Lower lobe of right lung (tissue), 2 donors: ENCODE results near the gene CGAS. TPM values are rescaled to one million over a fixed set of nuclear protein-coding genes. Genes with fewer than 3 reads are reported as not detected.
"Not testable (repeated sequence)": the region's sequence is repeated elsewhere in the genome, so short reads cannot be mapped to it uniquely, and the experiment has no call there.

Experiments used
- ATAC-seq, 2 donors: fragments of 200-7000 bp; cut with Tn5 transposase; one replicate each; pipeline ENCODE4 v1.9.1; 2020 to 2022; ENCODE audit warnings: mild to moderate bottlenecking in 2 of 2, moderate library complexity in 2 of 2
- DNase-seq: peaks from one replicate; pipeline ENCODE4 v3.0.0-alpha.2; 2020
- H3K27ac ChIP-seq: fragments of 200-600 bp; one replicate; pipeline ENCODE4 v1.8.0; 2022
- H3K27me3 ChIP-seq: fragments of 200-600 bp; one replicate; pipeline ENCODE4 v1.8.0; 2022; ENCODE audit warnings: low read depth
- H3K36me3 ChIP-seq: fragments of 200-600 bp; one replicate; pipeline ENCODE4 v1.8.0; 2022; ENCODE audit warnings: mild to moderate bottlenecking
- H3K4me1 ChIP-seq: fragments of 200-600 bp; one replicate; pipeline ENCODE4 v1.8.0; 2022
- H3K4me3 ChIP-seq: fragments of 200-600 bp; one replicate; pipeline ENCODE4 v1.8.0; 2022; ENCODE audit warnings: mild to moderate bottlenecking
- H3K9me3 ChIP-seq: fragments of 200-600 bp; one replicate; pipeline ENCODE4 v1.8.0; 2022
- intact Hi-C: fragments of 100-400 bp; cut with DNase I; formaldehyde crosslinking; loops from one replicate; pipeline ENCODE4 v1.11.0; 2022
- total RNA-seq: library from RNA; stranded (reverse); fragmentation: NEBNext Ultra II Directional; extraction: Animal tissue kit (Norgen Biotek cat#: 25700); gene quantifications from one replicate; pipeline ENCODE4 v1.2.1, GENCODE V29; 2021
- TF ChIP-seq, protein P1 (sequence below): fragments of 200-600 bp; IDR thresholded peaks from one replicate; pipeline ENCODE4 v1.8.0; 2022; ENCODE audit warnings: antibody characterized with exemption, mild to moderate bottlenecking
- donor health status: DM: no; HTN: yes; CAD: no; lungs with severe emphysema.

CGAS gene
- total RNA-seq, 1 donor from 2014 or later = 10.4 TPM

GRCh38 chr6:73477407-73477806 is 25.3 kb upstream of the CGAS start:
- H3K4me1 ChIP-seq = no peaks in the 10 kb centered on the region
- TF ChIP-seq, protein P1, sequence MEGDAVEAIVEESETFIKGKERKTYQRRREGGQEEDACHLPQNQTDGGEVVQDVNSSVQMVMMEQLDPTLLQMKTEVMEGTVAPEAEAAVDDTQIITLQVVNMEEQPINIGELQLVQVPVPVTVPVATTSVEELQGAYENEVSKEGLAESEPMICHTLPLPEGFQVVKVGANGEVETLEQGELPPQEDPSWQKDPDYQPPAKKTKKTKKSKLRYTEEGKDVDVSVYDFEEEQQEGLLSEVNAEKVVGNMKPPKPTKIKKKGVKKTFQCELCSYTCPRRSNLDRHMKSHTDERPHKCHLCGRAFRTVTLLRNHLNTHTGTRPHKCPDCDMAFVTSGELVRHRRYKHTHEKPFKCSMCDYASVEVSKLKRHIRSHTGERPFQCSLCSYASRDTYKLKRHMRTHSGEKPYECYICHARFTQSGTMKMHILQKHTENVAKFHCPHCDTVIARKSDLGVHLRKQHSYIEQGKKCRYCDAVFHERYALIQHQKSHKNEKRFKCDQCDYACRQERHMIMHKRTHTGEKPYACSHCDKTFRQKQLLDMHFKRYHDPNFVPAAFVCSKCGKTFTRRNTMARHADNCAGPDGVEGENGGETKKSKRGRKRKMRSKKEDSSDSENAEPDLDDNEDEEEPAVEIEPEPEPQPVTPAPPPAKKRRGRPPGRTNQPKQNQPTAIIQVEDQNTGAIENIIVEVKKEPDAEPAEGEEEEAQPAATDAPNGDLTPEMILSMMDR = no peak
- no peak for DNase-seq
- H3K4me3 ChIP-seq = no peak overlapping the region
- peaks cover 96% of the 10 kb centered on the region for H3K36me3 ChIP-seq
- no peaks in the 10 kb centered on the region for H3K27me3 ChIP-seq
- ATAC-seq = no peak
- intact Hi-C loops = no loop called here
- H3K27ac ChIP-seq = no peak overlapping the region
- H3K9me3 ChIP-seq = no peaks in the 10 kb centered on the region

DNA sequence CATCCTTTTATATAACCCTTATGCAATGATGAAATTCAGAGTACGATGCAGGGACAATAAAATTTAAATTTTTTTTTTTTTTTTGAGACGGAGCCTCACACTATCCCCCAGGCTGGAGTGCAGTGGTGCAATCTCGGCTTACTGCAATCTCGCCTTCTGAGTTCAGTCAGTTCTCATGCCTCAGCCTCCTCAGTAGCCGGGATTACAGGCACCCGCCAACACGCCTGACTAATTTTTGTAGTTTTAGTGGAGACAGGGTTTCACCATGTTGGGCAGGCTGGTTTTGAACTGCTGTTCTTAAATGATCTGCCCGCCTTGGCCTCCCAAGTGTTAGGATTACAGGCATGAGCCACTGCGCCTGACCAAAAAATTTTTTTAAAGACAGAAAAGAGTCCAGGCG is 24.6 kb upstream of the CGAS start:
- DNase-seq = no peak
- Histone ChIP-seq H3K27me3 (no peaks in the 10 kb centered on the region), H3K4me1 (no peaks in the 10 kb centered on the region), H3K36me3 (peaks cover 96% of the 10 kb centered on the region), H3K9me3 (no peaks in the 10 kb centered on the region), H3K27ac (no peak overlapping the region), H3K4me3 (no peak overlapping the region)
- intact Hi-C loops = no loop called here
- TF ChIP-seq, protein P1 = no peak
- no peak for ATAC-seq

DNA sequence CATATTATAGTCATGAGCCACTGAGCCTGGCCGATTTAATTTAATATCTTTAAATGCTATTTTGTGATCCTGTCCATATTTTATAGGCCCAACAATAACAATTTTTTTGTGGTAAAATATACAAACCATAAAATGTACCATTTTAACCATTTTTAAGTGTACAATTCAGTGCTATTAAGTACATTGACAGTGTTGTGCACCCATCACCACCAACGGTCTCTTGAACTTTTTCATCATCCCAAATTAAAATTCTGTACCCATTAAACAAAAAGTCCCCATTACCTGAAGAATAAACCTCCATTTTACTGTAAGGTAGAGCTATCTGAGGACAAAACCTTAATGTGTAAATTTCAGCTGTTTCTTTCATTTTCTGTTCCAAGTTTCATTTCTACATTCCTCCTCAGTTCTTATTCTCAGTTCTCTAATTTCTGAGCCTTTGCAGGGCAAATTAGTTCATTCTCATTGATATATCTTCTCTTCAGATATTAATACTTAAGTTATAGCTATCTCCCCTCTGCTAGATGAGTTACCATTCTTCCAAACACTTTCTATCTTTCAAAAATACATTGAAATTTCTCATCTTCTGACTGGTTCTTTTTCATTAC is 19.7 kb upstream of the CGAS start:
- H3K27me3 ChIP-seq = no peaks in the 10 kb centered on the region
- ATAC-seq = no peak
- TF ChIP-seq, protein P1 = no peak
- H3K36me3 ChIP-seq = peaks cover 100% of the 10 kb centered on the region
- no peaks in the 10 kb centered on the region for H3K9me3 ChIP-seq
- H3K27ac ChIP-seq = no peak overlapping the region
- no peaks in the 10 kb centered on the region for H3K4me1 ChIP-seq
- intact Hi-C loops = no loop called here
- DNase-seq = no peak
- H3K4me3 ChIP-seq = peak overlapping the region; percentile 27

DNA sequence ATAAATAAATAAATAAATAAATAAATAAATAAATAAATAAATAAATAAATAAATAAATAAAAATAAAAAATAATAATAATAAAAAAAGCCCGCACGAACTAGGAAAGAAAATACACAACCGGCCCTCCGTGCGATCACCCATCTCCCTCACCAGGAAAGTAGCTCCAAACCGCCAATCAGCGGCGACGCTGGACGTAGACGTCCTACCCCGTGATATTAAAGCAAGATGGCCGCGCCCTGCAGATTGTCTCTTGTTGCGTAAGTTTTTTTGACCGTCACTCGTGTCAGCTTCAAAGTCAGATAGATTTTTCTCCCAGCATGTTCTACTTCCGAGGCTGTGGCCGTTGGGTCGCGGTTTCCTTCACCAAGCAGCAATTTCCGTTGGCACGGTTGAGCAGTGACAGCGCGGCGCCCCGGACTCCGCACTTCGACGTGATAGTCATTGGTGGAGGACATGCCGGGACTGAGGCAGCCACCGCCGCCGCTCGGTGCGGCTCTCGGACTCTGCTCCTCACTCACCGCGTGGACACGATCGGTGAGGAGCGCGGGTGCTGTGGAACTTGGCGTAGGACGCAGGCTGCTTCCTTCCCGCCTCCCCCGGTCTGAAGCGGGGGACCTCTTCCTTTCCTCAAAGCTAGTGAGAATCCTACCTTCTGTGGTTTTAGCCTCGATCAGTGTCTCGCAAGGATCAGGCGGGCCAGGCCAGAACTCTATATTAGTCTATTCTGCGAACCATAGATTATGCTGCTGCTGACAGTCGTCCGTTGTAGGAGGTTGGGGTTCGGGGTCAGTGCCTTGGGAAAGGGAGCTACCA is 9.6 kb upstream of the CGAS start, which contains the start of gene MTO1:
Gene MTO1, plus strand, starts transcription at position 201 of the 814 bp plus-strand sequence. Its CDS starts 118 bp downstream, at position 319.
- intact Hi-C loops = no loop called here
- TF ChIP-seq, protein P1 = no peak
- Histone ChIP-seq H3K36me3 (peaks cover 23% of the 10 kb centered on the region), H3K4me3 (peak within 1 kb of the TSS; percentile 89), H3K27me3 (no peaks in the 10 kb centered on the region), H3K9me3 (no peaks in the 10 kb centered on the region), H3K27ac (peak within 1 kb of the TSS; percentile 93), H3K4me1 (peaks cover 26% of the 10 kb centered on the region)
- DNase-seq (peak; percentile 95), ATAC-seq (peak; percentile 97 to 99)

DNA sequence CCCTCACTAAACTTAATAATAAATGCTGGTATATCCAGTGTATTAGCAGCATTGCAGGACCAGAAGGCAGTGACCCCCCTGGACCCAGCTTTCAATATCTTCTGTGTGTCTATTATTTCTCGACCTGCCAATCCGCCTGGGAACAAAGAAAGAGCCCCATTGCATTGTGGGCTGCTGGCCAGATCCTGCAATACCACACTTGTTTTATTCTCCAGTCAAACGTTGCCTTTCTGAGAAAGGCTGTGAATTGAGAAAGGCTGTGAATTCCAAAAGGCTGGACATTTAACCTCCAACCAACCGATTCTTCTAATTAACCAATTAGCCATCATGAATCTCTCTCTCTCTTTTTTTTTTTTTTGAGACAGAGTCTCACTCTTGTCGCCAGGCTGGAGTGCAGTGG is 8.0 kb upstream of the CGAS start:
- H3K4me3 ChIP-seq = no peak overlapping the region
- intact Hi-C loops = no loop called here
- H3K27ac ChIP-seq = no peak overlapping the region
- peaks cover 8% of the 10 kb centered on the region for H3K36me3 ChIP-seq
- no peaks in the 10 kb centered on the region for H3K9me3 ChIP-seq
- no peak for ATAC-seq
- TF ChIP-seq, protein P1 = no peak
- no peak for DNase-seq
- no peaks in the 10 kb centered on the region for H3K27me3 ChIP-seq
- H3K4me1 ChIP-seq = peaks cover 40% of the 10 kb centered on the region

- peaks cover 40% of the 10 kb centered on the region for H3K4me1 ChIP-seq
- not testable (repeated sequence) for H3K9me3 ChIP-seq, DNase-seq
These were observed 7.4 kb upstream of the CGAS start for GRCh38 chr6:73459474-73459873.

More at GRCh38 chr6:73459474-73459873, 7.4 kb upstream of the CGAS start:
- H3K4me3 ChIP-seq, H3K27me3 ChIP-seq, intact Hi-C loops, H3K36me3 ChIP-seq, ATAC-seq, H3K27ac ChIP-seq: not testable (repeated sequence)
